Ovary (tissue), 9 donors: ENCODE measurements around the gene TBL1X. TPM values are rescaled to one million over a fixed set of nuclear protein-coding genes. Genes with fewer than 3 reads are reported as not detected.

ENCODE experiments used
- DNase-seq, 5 donors: peaks; one replicate each; pipeline ENCODE4 v3.0.0-alpha.2; 2019 to 2020
- H3K27ac ChIP-seq, 2 donors: fragments of 200-600 bp; one replicate each; pipeline versions ENCODE4 v1.5.1 to v1.8.0; 2019 to 2022
- H3K27me3 ChIP-seq: fragments of 200-600 bp; one replicate; pipeline ENCODE4 v1.8.0; 2022
- H3K36me3 ChIP-seq: fragments of 200-600 bp; sonication (generic); one replicate; pipeline ENCODE4 v1.5.1; 2019
- H3K4me1 ChIP-seq: one replicate; pipeline ENCODE4 v1.8.1; 2013; ENCODE audit warnings: mild to moderate bottlenecking, moderate library complexity; ENCODE audit not compliant: insufficient read depth
- H3K4me3 ChIP-seq: fragments of 200-600 bp; sonication (generic); one replicate; pipeline ENCODE4 v1.5.1; 2017
- H3K9me3 ChIP-seq, 2 donors: fragments of 200-600 bp in 1 of 2; sonication (generic) in 1 of 2; one replicate each; pipeline versions ENCODE4 v1.5.1 to v1.8.1; 2013 to 2019; ENCODE audit warnings: mild to moderate bottlenecking in 1 of 2, moderate library complexity in 1 of 2
- CTCF ChIP-seq, 3 donors: fragments of 450-650 bp in 2 of 3; fragments of 200-600 bp in 1 of 3; IDR thresholded peaks; one replicate each; pipeline versions ENCODE4 v1.5.1 to v1.8.0; 2016 to 2022; ENCODE audit warnings: antibody characterized with exemption in 3 of 3, mild to moderate bottlenecking in 1 of 3
- EP300 ChIP-seq: sonication (generic); formaldehyde crosslinking; IDR thresholded peaks from one replicate; pipeline ENCODE4 v1.6.1; 2017; ENCODE audit warnings: antibody characterized with exemption
- POLR2A ChIP-seq: fragments of 450-650 bp; IDR thresholded peaks from one replicate; pipeline ENCODE4 v1.6.1; 2017; ENCODE audit warnings: antibody characterized with exemption, mild to moderate bottlenecking, moderate library complexity
- WGBS, 3 donors: extraction: QIAGEN DNeasy Blood & Tissue Kit in 1 of 3; methylation state at CpG; one replicate each; pipeline versions ENCODE4 v1.1.5 to v1.1.7; 2013 to 2017; 5-methylcytosine and 5-hydroxymethylcytosine counted together
- intact Hi-C, 4 donors: fragments of 100-400 bp; cut with DNase I; formaldehyde crosslinking; loops; one replicate each; pipeline versions ENCODE4 v1.11.0 to v1.15.1; 2022 to 2023
- polyA plus RNA-seq, 2 donors: library from polyadenylated mRNA; stranded (reverse); fragments of 200-250 nt in 1 of 2; fragments of 350-450 nt in 1 of 2; fragmentation: Illumina TruSeq in 1 of 2; extraction: RNeasy Lipid Tissue Mini Kit (QIAGEN cat#74804) in 1 of 2; gene quantifications; one replicate each; pipeline ENCODE4 v1.2.3, GENCODE V29; 2013 to 2014
- total RNA-seq, 7 donors: library from RNA; depleted of rRNA in 2 of 7; stranded (reverse); fragments of >200 nt in 2 of 7; fragmentation: NEBNext Ultra II Directional in 3 of 7; extraction: Animal tissue kit (Norgen Biotek cat#: 25700) in 3 of 7; gene quantifications; one replicate each; pipeline versions ENCODE4 v1.1.0 to v1.2.4, GENCODE V29; 2016 to 2023
- donor health status: DM: no; HTN: no; CAD: no; lungs with moderate emphysema.
- donor health status: DM: no; HTN: no; CAD: no.
- donor health status: Bipolar disorder and iron deficiency.
- donor health status: DM: yes; HTN: yes; CAD: no.
- donor health status: DM: no; HTN: no; CAD: no.
- donor health status: DM: yes; HTN: yes; CAD: no.

Gene TBL1X
- total and polyA plus RNA-seq, 9 donors, result 11.3 to 50.5 (median 32.0) TPM

DNA sequence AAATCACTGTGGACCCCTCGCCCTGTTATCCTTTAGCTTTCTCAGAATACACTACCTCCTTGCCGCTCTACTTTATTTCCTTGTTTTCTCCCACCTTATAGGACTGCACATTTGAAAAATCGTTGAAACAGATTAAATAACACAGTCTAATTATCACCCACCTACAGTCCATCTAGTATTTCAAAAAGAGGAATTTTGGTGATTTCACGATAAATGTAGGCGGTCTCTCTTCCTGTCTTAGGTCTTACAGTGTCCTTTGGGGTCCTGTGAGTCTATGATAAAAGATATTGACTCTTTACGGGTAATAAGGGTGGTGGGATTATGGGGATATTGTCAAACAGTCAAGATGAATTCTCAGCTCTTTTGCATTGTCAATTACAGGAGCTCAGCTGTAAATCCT lies 2.4 kb upstream of the TBL1X start:
- no peak for DNase-seq
- Histone ChIP-seq H3K27ac (peak overlapping the region in 1 of 2 donors; percentile 33), H3K4me1 (peaks cover 4% of the 10 kb centered on the region), H3K27me3 (no peaks in the 10 kb centered on the region), H3K9me3 (no peaks in the 10 kb centered on the region), H3K4me3 (no peak overlapping the region), H3K36me3 (no peaks in the 10 kb centered on the region)
- intact Hi-C loops, result loop anchor here in 2 of 4 donors (5.0 kb wide), 1 partner anchor 120 kb away; no protein-coding TSS in a partner anchor
- TF ChIP-seq CTCF (IDR thresholded peaks at IDR 0.05) (no peak), EP300 (no peak), POLR2A (no peak)
- WGBS, 3 donors, result 36 to 37% (median 36%) methylated on average over 6 of the region's 6 CpGs

DNA sequence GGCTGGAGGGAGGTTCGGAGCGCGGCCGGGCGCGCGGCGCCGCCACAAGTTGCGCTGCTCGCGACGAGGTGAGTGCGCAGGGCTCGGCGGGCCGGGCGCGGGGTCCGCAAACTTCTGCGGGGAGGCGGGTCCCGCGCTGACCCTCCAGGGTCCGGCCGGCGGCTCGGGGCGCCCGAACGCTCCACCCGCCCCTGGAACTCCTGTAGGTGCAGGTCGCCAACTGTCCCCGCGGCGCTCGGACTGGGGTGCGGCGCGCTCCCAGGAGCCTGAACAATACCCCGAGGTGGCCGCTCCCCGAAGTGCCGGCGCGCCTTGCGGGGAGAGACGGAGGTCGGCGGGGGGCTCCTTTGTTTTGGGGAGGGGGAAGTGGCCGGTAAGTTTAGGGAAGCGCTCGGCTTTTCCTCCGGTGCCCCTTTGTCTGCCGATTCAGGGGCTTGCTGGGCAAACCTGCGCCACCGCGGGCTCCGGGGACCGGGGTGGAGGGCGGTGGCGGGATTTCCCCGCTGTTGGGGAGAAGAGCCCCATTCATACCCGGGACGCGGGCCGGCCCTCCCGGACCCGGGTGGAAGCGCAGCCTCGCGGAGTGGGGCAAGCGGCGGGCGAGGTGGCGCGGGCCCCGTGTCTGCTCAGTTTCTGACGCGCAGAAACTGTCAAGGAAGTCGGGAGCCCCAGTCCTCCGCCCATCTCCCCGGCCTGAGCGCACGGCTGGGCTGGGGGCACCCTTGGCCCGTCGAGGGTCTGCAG lies 694 bp downstream of the TBL1X start:
- TF ChIP-seq EP300, result no peak
- TF ChIP-seq POLR2A, result no peak
- no peak for TF ChIP-seq CTCF (IDR thresholded peaks at IDR 0.05)
- Histone ChIP-seq H3K36me3 (no peaks in the 10 kb centered on the region), H3K27ac (peak overlapping the region; percentile 52 to 67), H3K27me3 (no peaks in the 10 kb centered on the region), H3K9me3 (no peaks in the 10 kb centered on the region), H3K4me3 (peak overlapping the region; percentile 64), H3K4me1 (peaks cover 4% of the 10 kb centered on the region)
- intact Hi-C loops, result loop anchor here in 1 of 4 donors (2.0 kb wide), 1 partner anchor 123 kb away; no protein-coding TSS in a partner anchor
- peak; percentile 15 to 45 (median 42) for DNase-seq
- WGBS, 3 donors, result 2 to 5% (median 2%) methylated on average over 37 to 87 of the region's 87 CpGs

DNA sequence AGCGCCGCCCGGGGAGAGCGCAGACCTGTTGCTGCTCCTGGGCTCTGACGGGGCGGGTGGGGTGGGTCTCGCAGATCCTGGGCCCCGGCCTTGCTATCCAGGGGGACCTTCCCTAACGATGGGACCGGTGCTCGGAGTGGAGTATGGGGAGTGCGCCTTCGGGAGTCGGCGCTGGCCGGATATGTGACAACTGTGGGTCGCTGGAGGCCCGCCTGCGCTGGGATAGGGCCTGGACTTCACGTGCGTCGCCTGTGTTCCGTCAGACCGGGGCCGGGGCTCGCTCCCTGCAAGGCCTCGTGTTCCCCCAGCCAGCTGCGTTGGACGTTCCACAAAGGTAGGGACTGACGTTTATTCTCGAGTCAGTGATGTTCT lies 1.3 kb downstream of the TBL1X start:
- Histone ChIP-seq H3K4me3 (peak overlapping the region; percentile 64), H3K36me3 (no peaks in the 10 kb centered on the region), H3K4me1 (peaks cover 4% of the 10 kb centered on the region), H3K27ac (peak overlapping the region in 1 of 2 donors; percentile 67), H3K27me3 (no peaks in the 10 kb centered on the region), H3K9me3 (no peaks in the 10 kb centered on the region)
- peak; percentile 35 to 59 (median 51) for DNase-seq
- TF ChIP-seq EP300 (no peak), POLR2A (no peak), CTCF (IDR thresholded peaks at IDR 0.05) (no peak)
- intact Hi-C loops, result no loop called here
- WGBS, 3 donors, result 3 to 6% (median 5%) methylated on average over 29 to 31 of the region's 31 CpGs

DNA sequence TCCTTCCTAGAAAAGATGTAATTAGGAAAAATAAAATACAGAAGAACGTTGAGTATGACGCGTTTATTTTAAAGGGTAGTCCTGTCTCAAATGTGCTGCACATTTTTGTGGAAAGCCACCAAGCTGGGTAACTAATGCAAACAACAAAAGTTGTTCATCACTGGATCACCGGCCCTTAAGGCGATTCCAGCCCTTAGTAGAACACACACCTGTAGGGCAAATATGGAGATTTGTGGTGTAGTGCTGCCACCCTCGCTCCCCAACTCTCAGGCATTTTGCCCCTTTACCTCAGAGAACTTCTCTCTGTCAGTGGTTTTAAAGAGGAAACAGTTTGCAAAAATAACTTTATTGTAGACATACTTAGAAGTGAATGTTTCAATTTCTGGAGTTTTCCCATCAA lies 1.9 kb downstream of the TBL1X start:
- no peak overlapping the region for H3K27ac ChIP-seq
- H3K4me1 ChIP-seq, result peaks cover 4% of the 10 kb centered on the region
- TF ChIP-seq CTCF (IDR thresholded peaks at IDR 0.05) (no peak), EP300 (no peak), POLR2A (no peak)
- intact Hi-C loops, result no loop called here
- DNase-seq, result no peak
- no peaks in the 10 kb centered on the region for H3K36me3 ChIP-seq
- H3K9me3 ChIP-seq, result no peaks in the 10 kb centered on the region
- peak overlapping the region; percentile 64 for H3K4me3 ChIP-seq
- no peaks in the 10 kb centered on the region for H3K27me3 ChIP-seq
- WGBS, 3 donors, result 43 to 49% (median 47%) methylated on average over 6 of the region's 6 CpGs
